ENCODE results near the gene MYO5A.

Gene MYO5A

DNA sequence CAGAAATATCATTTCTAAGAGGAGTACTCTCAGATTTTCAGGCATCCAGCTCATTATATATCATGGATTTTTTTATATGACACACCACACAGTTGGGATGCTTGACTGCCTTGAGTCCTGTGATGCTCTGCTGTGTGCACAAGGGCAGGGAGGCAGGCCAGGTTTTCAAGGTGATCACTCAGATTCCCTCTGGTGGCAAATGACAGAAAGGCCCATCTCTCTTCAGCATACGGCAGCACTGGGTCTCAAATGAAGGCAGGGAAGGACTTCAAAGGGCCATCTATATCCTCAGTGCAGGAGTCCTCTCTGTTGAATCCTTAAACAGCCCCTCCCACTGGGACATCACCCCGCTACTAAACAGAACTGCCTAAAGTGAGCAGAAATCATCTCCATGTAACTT, 178.3 kb downstream of the MYO5A start:
- no peak overlapping the region for H3K4me2 ChIP-seq (ENCODE audit: low read depth, low read length, poor library complexity, severe bottlenecking)
- H3K9ac ChIP-seq (ENCODE audit: low read depth, low read length, poor library complexity, severe bottlenecking), result no peak overlapping the region
- no peaks in the 10 kb centered on the region for H3F3A ChIP-seq (ENCODE audit: low read depth)
- H3K27me3 ChIP-seq (ENCODE audit: insufficient read depth, low read length, poor library complexity, severe bottlenecking), result no peaks in the 10 kb centered on the region
- no peaks in the 10 kb centered on the region for H3K9me3 ChIP-seq (ENCODE audit: insufficient read depth, low read depth, low read length)
- H3K79me2 ChIP-seq (ENCODE audit: insufficient read depth, low read length), result no peaks in the 10 kb centered on the region
- H3K9me2 ChIP-seq (replicated peaks; ENCODE audit: low read depth, low read length), result no peaks in the 10 kb centered on the region
- H3K36me3 ChIP-seq (ENCODE audit: insufficient read depth, low read length), result peaks cover 38% of the 10 kb centered on the region; the same call in 1 of the 2 replicates
- no peaks in the 10 kb centered on the region for H3K4me1 ChIP-seq (ENCODE audit: insufficient read depth, low read length, poor library complexity, severe bottlenecking)
- TF ChIP-seq EZH2phosphoT487 (IDR thresholded peaks at IDR 0.05; ENCODE audit: borderline replicate concordance) (no peak), CTCF (conservative IDR thresholded peaks at IDR 0.05; ENCODE audit: low read length) (no peak)
- H2AFZ ChIP-seq (ENCODE audit: low read length), result no peak overlapping the region
- H3K4me3 ChIP-seq (ENCODE audit: low read length, poor library complexity, severe bottlenecking), result no peak overlapping the region
- H4K20me1 ChIP-seq (ENCODE audit: insufficient read depth, low read length, poor library complexity, severe bottlenecking), result no peaks in the 10 kb centered on the region

DNA sequence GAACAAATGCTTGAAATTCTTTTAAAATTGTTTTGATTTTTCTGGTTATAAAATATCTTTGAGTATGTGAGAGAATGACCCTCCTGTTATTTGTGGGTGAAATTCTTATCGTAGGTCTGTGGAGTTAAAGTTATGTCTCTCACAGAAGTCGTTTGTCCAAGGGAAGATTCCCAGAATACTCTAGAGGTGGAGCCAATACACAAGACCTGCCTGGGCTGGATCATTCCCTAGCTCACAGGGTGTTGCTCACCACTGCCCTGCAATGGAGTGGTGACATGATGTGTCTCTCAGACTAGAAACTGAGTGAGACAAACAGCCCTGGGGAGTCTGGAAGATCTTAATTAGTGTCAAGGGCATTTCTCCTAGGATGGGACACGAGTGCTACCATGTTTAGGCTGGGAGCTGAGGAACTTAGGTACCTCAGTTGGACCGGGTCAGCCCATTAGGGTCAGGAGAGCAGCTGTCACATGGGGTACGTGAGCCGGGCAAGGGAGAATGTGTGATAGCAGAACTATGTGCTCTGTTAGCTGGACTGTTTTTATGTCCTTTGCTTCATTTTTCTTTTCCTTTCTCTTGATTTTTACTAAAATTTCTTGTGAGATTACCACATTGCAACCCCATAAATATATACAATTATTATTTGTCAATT, 179.5 kb downstream of the MYO5A start:
- Histone ChIP-seq H3K4me2 (ENCODE audit: low read depth, low read length, poor library complexity, severe bottlenecking) (no peak overlapping the region), H3K36me3 (ENCODE audit: insufficient read depth, low read length) (peaks cover 38% of the 10 kb centered on the region; the same call in 1 of the 2 replicates), H3K9me2 (replicated peaks; ENCODE audit: low read depth, low read length) (no peaks in the 10 kb centered on the region), H3F3A (ENCODE audit: low read depth) (no peaks in the 10 kb centered on the region), H3K4me1 (ENCODE audit: insufficient read depth, low read length, poor library complexity, severe bottlenecking) (no peaks in the 10 kb centered on the region), H4K20me1 (ENCODE audit: insufficient read depth, low read length, poor library complexity, severe bottlenecking) (no peaks in the 10 kb centered on the region), H3K27me3 (ENCODE audit: insufficient read depth, low read length, poor library complexity, severe bottlenecking) (no peaks in the 10 kb centered on the region), H3K9me3 (ENCODE audit: insufficient read depth, low read depth, low read length) (no peaks in the 10 kb centered on the region), H3K9ac (ENCODE audit: low read depth, low read length, poor library complexity, severe bottlenecking) (no peak overlapping the region), H3K79me2 (ENCODE audit: insufficient read depth, low read length) (no peaks in the 10 kb centered on the region), H2AFZ (ENCODE audit: low read length) (no peak overlapping the region), H3K4me3 (ENCODE audit: low read length, poor library complexity, severe bottlenecking) (no peak overlapping the region)
- TF ChIP-seq EZH2phosphoT487 (IDR thresholded peaks at IDR 0.05; ENCODE audit: borderline replicate concordance) (no peak), CTCF (conservative IDR thresholded peaks at IDR 0.05; ENCODE audit: low read length) (no peak)

GRCh38 chr15:52348056-52348745, 180.5 kb downstream of the MYO5A start:
- TF ChIP-seq EZH2phosphoT487 (IDR thresholded peaks at IDR 0.05; ENCODE audit: borderline replicate concordance) (no peak), CTCF (conservative IDR thresholded peaks at IDR 0.05; ENCODE audit: low read length) (no peak)
- Histone ChIP-seq H3K4me3 (ENCODE audit: low read length, poor library complexity, severe bottlenecking) (no peak overlapping the region), H3K4me2 (ENCODE audit: low read depth, low read length, poor library complexity, severe bottlenecking) (no peak overlapping the region), H3K4me1 (ENCODE audit: insufficient read depth, low read length, poor library complexity, severe bottlenecking) (no peaks in the 10 kb centered on the region), H3K9me3 (ENCODE audit: insufficient read depth, low read depth, low read length) (no peaks in the 10 kb centered on the region), H2AFZ (ENCODE audit: low read length) (no peak overlapping the region), H3K9ac (ENCODE audit: low read depth, low read length, poor library complexity, severe bottlenecking) (no peak overlapping the region), H3K27me3 (ENCODE audit: insufficient read depth, low read length, poor library complexity, severe bottlenecking) (no peaks in the 10 kb centered on the region), H4K20me1 (ENCODE audit: insufficient read depth, low read length, poor library complexity, severe bottlenecking) (no peaks in the 10 kb centered on the region), H3F3A (ENCODE audit: low read depth) (no peaks in the 10 kb centered on the region), H3K79me2 (ENCODE audit: insufficient read depth, low read length) (no peaks in the 10 kb centered on the region), H3K9me2 (replicated peaks; ENCODE audit: low read depth, low read length) (no peaks in the 10 kb centered on the region), H3K36me3 (ENCODE audit: insufficient read depth, low read length) (peaks cover 35% of the 10 kb centered on the region; the same call in 1 of the 2 replicates)

All from Loucy (cell line).